ENCODE data around the gene MRGPRF. TPM values are rescaled to one million over a fixed set of nuclear protein-coding genes. Genes with fewer than 3 reads are reported as not detected.
A peak's percentile ranks its signal among the peaks of the same experiment; 100 is the strongest.

The MRGPRF gene
- total RNA-seq, 3 donors from 2014 or later (not counting 1 experiment from before 2014, with no cell fraction given) = not detected

DNA sequence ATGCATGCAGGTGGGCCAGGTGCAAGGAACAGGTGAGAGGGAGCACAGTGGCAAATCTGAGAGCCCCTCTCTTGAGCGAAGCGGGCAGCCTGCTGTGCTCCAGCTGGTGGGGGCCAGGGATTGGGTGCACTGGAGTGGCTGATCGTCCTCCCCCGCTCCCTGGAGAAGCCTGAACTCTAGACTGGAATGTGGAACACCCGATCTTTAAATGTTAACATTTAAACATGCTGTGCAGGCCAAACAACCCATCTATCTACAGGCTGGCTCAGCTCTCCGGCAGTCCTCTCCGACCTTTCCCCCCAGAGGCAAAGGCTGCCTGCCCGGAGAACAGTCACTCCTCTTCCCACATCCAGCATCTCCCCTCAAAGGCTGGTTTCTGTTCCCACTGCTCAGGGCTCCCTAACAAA is 5.1 kb downstream of the MRGPRF start:
- Mint-ChIP-seq H3K4me3 (no peak overlapping the region), H3K4me1 (peaks cover 0 to 12% of the 10 kb centered on the region in 2 donors), H3K27me3 (ENCODE audit: low read depth in 2 of 2) (peaks cover 22 to 26% of the 10 kb centered on the region in 2 donors), H3K27ac (no peak overlapping the region), H3K36me3 (no peaks in the 10 kb centered on the region), H3K9me3 (no peaks in the 10 kb centered on the region)
- WGBS (ENCODE audit: insufficient coverage) = 88% methylated on average over 8 of the region's 8 CpGs
- intact Hi-C loops (cut with micrococcal nuclease) = loop anchor here (10.0 kb wide), 1 partner anchor 77 kb away; no protein-coding TSS in a partner anchor
- peaks cover 19% of the 10 kb centered on the region for H3K27me3 ChIP-seq (ENCODE audit: control insufficient read depth, insufficient read depth, low read length)
- DNase-seq (no peak), ATAC-seq (no peak)
- H3K36me3 ChIP-seq (ENCODE audit: control insufficient read depth, insufficient read depth, low read length) = no peaks in the 10 kb centered on the region
- H3K4me3 ChIP-seq (ENCODE audit: low read length) = no peak overlapping the region
- H3K27ac ChIP-seq (ENCODE audit: low read length) = no peak overlapping the region
- H3K4me1 ChIP-seq (ENCODE audit: control insufficient read depth, insufficient read depth, low read length) = peaks cover 14% of the 10 kb centered on the region
- TF ChIP-seq, protein P1, sequence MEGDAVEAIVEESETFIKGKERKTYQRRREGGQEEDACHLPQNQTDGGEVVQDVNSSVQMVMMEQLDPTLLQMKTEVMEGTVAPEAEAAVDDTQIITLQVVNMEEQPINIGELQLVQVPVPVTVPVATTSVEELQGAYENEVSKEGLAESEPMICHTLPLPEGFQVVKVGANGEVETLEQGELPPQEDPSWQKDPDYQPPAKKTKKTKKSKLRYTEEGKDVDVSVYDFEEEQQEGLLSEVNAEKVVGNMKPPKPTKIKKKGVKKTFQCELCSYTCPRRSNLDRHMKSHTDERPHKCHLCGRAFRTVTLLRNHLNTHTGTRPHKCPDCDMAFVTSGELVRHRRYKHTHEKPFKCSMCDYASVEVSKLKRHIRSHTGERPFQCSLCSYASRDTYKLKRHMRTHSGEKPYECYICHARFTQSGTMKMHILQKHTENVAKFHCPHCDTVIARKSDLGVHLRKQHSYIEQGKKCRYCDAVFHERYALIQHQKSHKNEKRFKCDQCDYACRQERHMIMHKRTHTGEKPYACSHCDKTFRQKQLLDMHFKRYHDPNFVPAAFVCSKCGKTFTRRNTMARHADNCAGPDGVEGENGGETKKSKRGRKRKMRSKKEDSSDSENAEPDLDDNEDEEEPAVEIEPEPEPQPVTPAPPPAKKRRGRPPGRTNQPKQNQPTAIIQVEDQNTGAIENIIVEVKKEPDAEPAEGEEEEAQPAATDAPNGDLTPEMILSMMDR (IDR thresholded peaks at IDR 0.05) = no peak
- H3K9me3 ChIP-seq (ENCODE audit: control insufficient read depth, insufficient read depth, low read length) = no peaks in the 10 kb centered on the region

DNA sequence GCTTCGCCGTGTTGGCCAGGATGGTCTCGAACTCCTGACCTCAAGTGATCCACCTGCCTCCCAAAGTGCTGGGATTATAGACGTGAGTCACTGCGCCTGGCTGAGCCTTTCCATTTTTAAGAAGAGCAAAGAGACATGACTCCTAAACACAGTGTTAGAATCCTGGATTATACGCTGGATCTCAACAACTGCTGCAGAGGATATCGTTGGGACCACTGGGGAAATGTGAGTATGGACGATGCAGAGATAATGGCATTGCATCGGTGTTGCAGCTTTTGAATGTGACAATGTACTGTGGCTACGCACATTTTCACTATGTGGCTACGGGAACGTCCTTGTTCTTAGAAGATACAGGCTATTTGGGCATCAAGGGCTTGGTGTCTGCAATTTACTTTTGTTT is 6.2 kb downstream of the MRGPRF start:
- WGBS (ENCODE audit: insufficient coverage) = 90% methylated on average over 12 of the region's 12 CpGs
- Histone ChIP-seq H3K36me3 (ENCODE audit: control insufficient read depth, insufficient read depth, low read length) (no peaks in the 10 kb centered on the region), H3K27ac (ENCODE audit: low read length) (no peak overlapping the region), H3K4me1 (ENCODE audit: control insufficient read depth, insufficient read depth, low read length) (peaks cover 8% of the 10 kb centered on the region), H3K27me3 (ENCODE audit: control insufficient read depth, insufficient read depth, low read length) (peaks cover 10% of the 10 kb centered on the region), H3K9me3 (ENCODE audit: control insufficient read depth, insufficient read depth, low read length) (no peaks in the 10 kb centered on the region), H3K4me3 (ENCODE audit: low read length) (no peak overlapping the region)
- H3K27me3 Mint-ChIP-seq (ENCODE audit: low read depth in 2 of 2) = peaks cover 16 to 19% of the 10 kb centered on the region in 2 donors
- TF ChIP-seq, protein P1 (IDR thresholded peaks at IDR 0.05) = no peak
- peaks cover 0 to 6% of the 10 kb centered on the region in 2 donors for H3K4me1 Mint-ChIP-seq
- intact Hi-C loops (cut with micrococcal nuclease) = loop anchor here (10.0 kb wide), 1 partner anchor 78 kb away; no protein-coding TSS in a partner anchor
- H3K36me3 Mint-ChIP-seq = no peaks in the 10 kb centered on the region
- no peak for ATAC-seq
- H3K4me3 Mint-ChIP-seq = no peak overlapping the region
- no peak for DNase-seq
- no peaks in the 10 kb centered on the region for H3K9me3 Mint-ChIP-seq
- no peak overlapping the region for H3K27ac Mint-ChIP-seq

DNA sequence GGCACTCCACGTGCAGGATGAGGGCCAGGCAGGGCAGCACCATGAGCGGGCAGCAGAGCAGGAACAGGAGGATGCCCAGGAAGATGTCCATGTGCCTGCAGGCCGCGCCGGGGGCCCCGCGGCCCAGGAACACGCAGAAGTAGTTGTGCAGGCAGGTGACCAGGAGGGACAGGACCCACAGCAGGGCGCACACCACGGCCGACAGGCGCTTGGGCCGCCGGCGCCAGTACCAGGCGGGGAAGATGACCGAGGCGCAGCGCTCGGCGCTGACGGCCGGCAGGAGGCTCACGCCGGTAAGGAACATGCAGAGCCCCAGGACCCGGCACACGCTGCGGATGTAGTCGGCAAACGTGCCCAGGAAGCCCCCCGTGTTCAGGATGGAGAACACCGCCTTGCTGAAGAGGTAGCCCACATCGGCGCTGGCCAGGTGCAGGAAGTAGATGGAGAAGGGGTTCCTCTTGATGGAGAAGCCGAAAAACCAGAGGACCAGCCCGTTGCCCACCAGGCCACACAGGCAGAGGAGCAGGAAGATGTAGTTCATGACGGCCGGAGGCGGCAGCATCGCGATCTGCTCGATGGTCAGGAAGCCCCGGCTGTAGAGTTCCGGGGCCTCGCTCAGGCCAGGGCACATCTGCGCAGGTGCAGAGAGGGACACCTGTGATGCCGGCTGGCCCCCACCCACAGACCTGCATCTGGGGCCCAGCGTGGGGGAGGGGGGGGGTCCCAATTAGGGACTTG is 7.2 kb downstream of the MRGPRF start:
- H3K9me3 Mint-ChIP-seq = no peaks in the 10 kb centered on the region
- H3K36me3 Mint-ChIP-seq = no peaks in the 10 kb centered on the region
- no peak for DNase-seq
- no peak for ATAC-seq
- no peaks in the 10 kb centered on the region for H3K4me1 Mint-ChIP-seq
- H3K27ac Mint-ChIP-seq = peak overlapping the region in 1 of 2 donors; percentile 38
- Histone ChIP-seq H3K27me3 (ENCODE audit: control insufficient read depth, insufficient read depth, low read length) (peaks cover 5% of the 10 kb centered on the region), H3K36me3 (ENCODE audit: control insufficient read depth, insufficient read depth, low read length) (no peaks in the 10 kb centered on the region), H3K27ac (ENCODE audit: low read length) (no peak overlapping the region), H3K9me3 (ENCODE audit: control insufficient read depth, insufficient read depth, low read length) (no peaks in the 10 kb centered on the region), H3K4me1 (ENCODE audit: control insufficient read depth, insufficient read depth, low read length) (peaks cover 4% of the 10 kb centered on the region), H3K4me3 (ENCODE audit: low read length) (no peak overlapping the region)
- intact Hi-C loops (cut with micrococcal nuclease) = loop anchor here (10.0 kb wide), 1 partner anchor 79 kb away; no protein-coding TSS in a partner anchor
- TF ChIP-seq, protein P1 (IDR thresholded peaks at IDR 0.05) = no peak
- no peak overlapping the region for H3K4me3 Mint-ChIP-seq
- peaks cover 11 to 12% of the 10 kb centered on the region in 2 donors for H3K27me3 Mint-ChIP-seq (ENCODE audit: low read depth in 2 of 2)
- 82% methylated on average over 48 of the region's 48 CpGs for WGBS (ENCODE audit: insufficient coverage)
